H9 (cell line): ENCODE data around the gene LAMC1. TPM values are rescaled to one million over a fixed set of nuclear protein-coding genes. Genes with fewer than 3 reads are reported as not detected.
A peak's percentile ranks its signal among the peaks of the same experiment; 100 is the strongest.

Experiments
- DNase-seq: peaks from one replicate; pipeline ENCODE4 v3.0.0-alpha.2; 2017
- H2AFZ ChIP-seq: one replicate; pipeline ENCODE4 v1.6.1; 2013; ENCODE audit warnings: mild to moderate bottlenecking, low read length, control low read depth, moderate library complexity
- H2AK5ac ChIP-seq: 2 replicates; pipeline ENCODE4 v1.6.1; 2013; ENCODE audit warnings: low read length, control low read depth, mixed read lengths; ENCODE audit not compliant: insufficient read length
- H2BK120ac ChIP-seq: one replicate; pipeline ENCODE4 v1.6.1; 2013; ENCODE audit warnings: low read depth, mild to moderate bottlenecking, low read length, control low read depth, inconsistent platforms; ENCODE audit not compliant: poor library complexity, severe bottlenecking
- H2BK12ac ChIP-seq: 2 replicates; pipeline ENCODE4 v1.6.1; 2013; ENCODE audit warnings: low read length, control low read depth, mixed read lengths, low read depth; ENCODE audit not compliant: insufficient read length
- H2BK15ac ChIP-seq: 2 replicates; pipeline ENCODE4 v1.6.1; 2013; ENCODE audit warnings: low read depth, low read length, control low read depth
- H2BK20ac ChIP-seq: one replicate; pipeline ENCODE4 v1.6.1; 2013; ENCODE audit warnings: low read depth, mild to moderate bottlenecking, low read length, control low read depth, inconsistent platforms; ENCODE audit not compliant: poor library complexity, severe bottlenecking
- H2BK5ac ChIP-seq: 2 replicates; pipeline ENCODE4 v1.6.1; 2013; ENCODE audit warnings: low read length, control low read depth, mixed read lengths; ENCODE audit not compliant: insufficient read length
- H3K14ac ChIP-seq: 2 replicates; pipeline ENCODE4 v1.6.1; 2013; ENCODE audit warnings: low read length, control low read depth; ENCODE audit not compliant: insufficient read depth
- H3K18ac ChIP-seq: 2 replicates; pipeline ENCODE4 v1.6.1; 2013; ENCODE audit warnings: low read depth, mild to moderate bottlenecking, mixed read lengths, low read length, control low read depth; ENCODE audit not compliant: insufficient read length
- H3K23ac ChIP-seq: 2 replicates; pipeline ENCODE4 v1.6.1; 2013; ENCODE audit warnings: low read length, control low read depth, mixed read lengths, low read depth; ENCODE audit not compliant: insufficient read length
- H3K23me2 ChIP-seq: 2 replicates; pipeline ENCODE4 v1.6.1; 2013; ENCODE audit warnings: low read depth, mild to moderate bottlenecking, mixed read lengths, low read length, control low read depth; ENCODE audit not compliant: insufficient read length, poor library complexity, severe bottlenecking
- H3K27ac ChIP-seq: 2 replicates; pipeline ENCODE4 v1.5.1; 2013; ENCODE audit warnings: low read length, control low read depth, mixed read lengths, low read depth; ENCODE audit not compliant: insufficient read length
- H3K27me3 ChIP-seq: 2 replicates; pipeline ENCODE4 v1.6.1; 2013; ENCODE audit warnings: low read length, control low read depth, inconsistent platforms; ENCODE audit not compliant: insufficient read depth
- H3K4ac ChIP-seq: 2 replicates; pipeline ENCODE4 v1.6.1; 2013; ENCODE audit warnings: low read depth, mild to moderate bottlenecking, control low read depth, inconsistent platforms, low read length, moderate library complexity
- H3K4me1 ChIP-seq: 2 replicates; pipeline ENCODE4 v1.6.1; 2013; ENCODE audit warnings: low read length, control low read depth, inconsistent platforms; ENCODE audit not compliant: insufficient read depth
- H3K4me2 ChIP-seq: 2 replicates; pipeline ENCODE4 v1.6.1; 2013; ENCODE audit warnings: low read length, control low read depth, mixed read lengths; ENCODE audit not compliant: insufficient read length, insufficient read depth
- H3K56ac ChIP-seq: 2 replicates; pipeline ENCODE4 v1.6.1; 2013; ENCODE audit warnings: low read depth, mild to moderate bottlenecking, mixed read lengths, low read length, control low read depth; ENCODE audit not compliant: insufficient read length
- H3K79me1 ChIP-seq: 2 replicates; pipeline ENCODE4 v1.6.1; 2013; ENCODE audit warnings: low read depth, mild to moderate bottlenecking, moderate library complexity, low read length, control low read depth, inconsistent platforms; ENCODE audit not compliant: insufficient read depth, poor library complexity, severe bottlenecking
- H3K79me2 ChIP-seq: 2 replicates; pipeline ENCODE4 v1.6.1; 2013; ENCODE audit warnings: low read length, control low read depth, inconsistent platforms; ENCODE audit not compliant: insufficient read depth
- H3K9ac ChIP-seq: 2 replicates; pipeline ENCODE4 v1.6.1; 2013; ENCODE audit warnings: low read length, control low read depth, mixed read lengths; ENCODE audit not compliant: insufficient read length; ENCODE audit errors: extremely low read depth
- H3K9me3 ChIP-seq: one replicate; pipeline ENCODE4 v1.6.1; 2013; ENCODE audit warnings: low read depth, low read length, inconsistent platforms; ENCODE audit not compliant: control insufficient read depth
- H3T11ph ChIP-seq: one replicate; pipeline ENCODE4 v1.6.1; 2013; ENCODE audit warnings: mild to moderate bottlenecking, low read length, control low read depth, inconsistent platforms
- H4K20me1 ChIP-seq: one replicate; pipeline ENCODE4 v1.6.1; 2013; ENCODE audit not compliant: control insufficient read depth, insufficient read length, insufficient read depth
- H4K5ac ChIP-seq: 2 replicates; pipeline ENCODE4 v1.6.1; 2013; ENCODE audit warnings: low read depth, mild to moderate bottlenecking, mixed read lengths, low read length, control low read depth; ENCODE audit not compliant: insufficient read length
- H4K8ac ChIP-seq: replicated peaks from 2 replicates; pipeline ENCODE4 v1.6.1; 2013; ENCODE audit warnings: low read length, control low read depth, mixed read lengths, low read depth; ENCODE audit not compliant: insufficient read length
- H4K91ac ChIP-seq: 2 replicates; pipeline ENCODE4 v1.6.1; 2013; ENCODE audit warnings: low read depth, mild to moderate bottlenecking, moderate library complexity, mixed read lengths, low read length, control low read depth; ENCODE audit not compliant: insufficient read length
- H3K27ac Mint-ChIP-seq, 3 experiments: 2 replicates in 2 of 3; 3 replicates in 1 of 3; pipeline ENCODE4 v1.8.0; 2020 to 2021; ENCODE audit warnings: mixed read lengths in 3 of 3, mild to moderate bottlenecking in 1 of 3, moderate library complexity in 1 of 3
- H3K27me3 Mint-ChIP-seq: 2 replicates; pipeline ENCODE4 v1.8.0; 2021; ENCODE audit warnings: low read depth, mild to moderate bottlenecking, moderate library complexity, mixed read lengths
- H3K36me3 Mint-ChIP-seq, 3 experiments: 2 replicates in 2 of 3; 3 replicates in 1 of 3; pipeline ENCODE4 v1.8.0; 2020 to 2021; ENCODE audit warnings: low read depth in 3 of 3, mixed read lengths in 3 of 3; ENCODE audit not compliant: insufficient read depth in 1 of 3
- H3K4me1 Mint-ChIP-seq, 2 experiments: 2 replicates each; pipeline ENCODE4 v1.8.0; 2020; ENCODE audit warnings: mixed read lengths in 2 of 2
- H3K4me3 Mint-ChIP-seq, 2 experiments: 2 replicates in 1 of 2; 3 replicates in 1 of 2; pipeline ENCODE4 v1.8.0; 2020 to 2021; ENCODE audit warnings: mild to moderate bottlenecking in 2 of 2, mixed read lengths in 2 of 2, moderate library complexity in 1 of 2
- H3K9me3 Mint-ChIP-seq, 2 experiments: 2 replicates in 1 of 2; 3 replicates in 1 of 2; pipeline ENCODE4 v1.8.0; 2020; ENCODE audit warnings: mild to moderate bottlenecking in 2 of 2, mixed read lengths in 2 of 2, moderate library complexity in 1 of 2
- CTCF ChIP-seq: fragments of 200-600 bp; sonication (generic); conservative IDR thresholded peaks from 3 replicates; pipeline ENCODE4 v1.8.0; 2021; ENCODE audit warnings: antibody characterized with exemption, mild to moderate bottlenecking
- WGBS: extraction: QIAGEN DNeasy Blood & Tissue Kit; methylation state at CpG from one replicate; pipeline ENCODE4 v1.1.7; 2013; ENCODE audit warnings: missing lambda C conversion rate, low lambda C conversion rate, mixed read lengths; ENCODE audit not compliant: insufficient read length; ENCODE audit errors: extremely low coverage; 5-methylcytosine and 5-hydroxymethylcytosine counted together
- total RNA-seq: library from RNA; stranded (reverse); gene quantifications from 2 replicates; pipeline ENCODE4 v1.2.1, GENCODE V29; 2021

The LAMC1 gene
- total RNA-seq, 1 experiment from 2014 or later, result 96.2 TPM

DNA sequence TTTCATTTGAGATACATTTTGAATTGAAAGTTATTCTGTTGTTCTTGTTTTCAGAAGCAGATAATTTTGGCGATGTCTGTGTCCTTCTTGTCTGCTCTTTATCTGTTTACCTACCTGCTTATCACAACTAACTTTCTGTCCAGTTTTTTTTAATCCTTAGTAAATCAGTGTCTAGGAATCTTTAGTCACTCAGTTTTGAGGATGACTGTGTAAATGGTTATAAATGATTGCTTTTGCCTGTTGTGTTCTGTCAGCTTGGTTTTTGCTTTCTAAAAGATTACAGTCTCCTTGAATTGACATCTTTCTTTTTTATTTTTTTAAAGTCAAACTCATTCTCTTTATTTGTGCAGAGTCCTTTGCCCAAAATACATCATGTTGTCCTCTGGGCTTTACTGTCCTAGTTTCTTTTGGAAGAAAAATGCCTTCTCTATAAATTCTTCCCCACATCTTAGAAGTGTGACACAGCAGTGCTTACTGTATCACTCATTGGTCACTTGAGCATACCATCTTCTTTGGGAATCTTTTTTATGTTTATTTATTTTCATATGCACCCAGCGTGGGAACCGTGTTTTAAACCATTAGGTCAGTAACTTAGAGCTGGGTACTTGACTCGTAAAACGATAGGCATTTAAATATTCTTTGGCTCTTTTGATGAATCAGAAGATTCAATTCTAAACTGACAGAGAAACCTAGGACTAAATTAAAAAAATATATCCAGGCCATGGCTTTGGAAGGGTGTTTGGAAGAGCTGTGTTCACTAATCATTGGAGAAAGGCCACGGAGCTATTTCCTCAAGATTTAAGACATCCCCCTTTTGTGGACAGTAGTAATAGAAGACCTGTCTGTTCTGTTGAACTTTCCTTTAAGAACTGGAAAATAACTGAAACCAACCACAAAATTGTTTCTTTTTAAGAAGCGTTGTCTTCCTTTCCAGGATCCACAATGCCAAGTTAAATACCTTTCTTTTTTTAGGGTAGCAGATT lies 20.9 kb downstream of the LAMC1 start:
- H4K20me1 ChIP-seq, result no peaks in the 10 kb centered on the region
- no peak overlapping the region for H2AFZ ChIP-seq
- H4K5ac ChIP-seq, result no peak overlapping the region
- no peak overlapping the region for H3K18ac ChIP-seq
- Mint-ChIP-seq H3K4me1 (peaks cover 22 to 34% of the 10 kb centered on the region in 2 experiments), H3K27me3 (no peaks in the 10 kb centered on the region), H3K36me3 (no peaks in the 10 kb centered on the region), H3K9me3 (no peaks in the 10 kb centered on the region), H3K4me3 (no peak overlapping the region), H3K27ac (0 out of 7 replicates have a peak overlapping the region, but pooled peaks of 1 of the 3 experiments have one; percentile 41)
- peaks cover 2% of the 10 kb centered on the region; the same call in 1 of the 2 replicates for H3K4me1 ChIP-seq
- no peak overlapping the region for H2BK5ac ChIP-seq
- no peak overlapping the region for H3K56ac ChIP-seq
- no peak overlapping the region for H4K8ac ChIP-seq
- H3K79me2 ChIP-seq, result peaks cover 6% of the 10 kb centered on the region; the same call in 1 of the 2 replicates
- no peaks in the 10 kb centered on the region for H3K9me3 ChIP-seq
- H2BK20ac ChIP-seq, result no peak overlapping the region
- WGBS, result no CpG with 5 or more reads among the region's 7 CpGs
- H2BK12ac ChIP-seq, result no peak overlapping the region
- no peak overlapping the region for H2AK5ac ChIP-seq
- no peak for DNase-seq
- no peaks in the 10 kb centered on the region for H3K23me2 ChIP-seq
- H3T11ph ChIP-seq, result no peak overlapping the region
- no peak overlapping the region for H2BK15ac ChIP-seq
- no peak overlapping the region for H3K4ac ChIP-seq
- H3K4me2 ChIP-seq, result no peak overlapping the region
- no peaks in the 10 kb centered on the region for H3K27me3 ChIP-seq
- no peak for TF ChIP-seq CTCF
- no peaks in the 10 kb centered on the region for H3K79me1 ChIP-seq
- H3K9ac ChIP-seq, result no peak overlapping the region
- H3K14ac ChIP-seq, result no peak overlapping the region
- H3K23ac ChIP-seq, result no peak overlapping the region
- H3K27ac ChIP-seq, result no peak overlapping the region
- no peak overlapping the region for H4K91ac ChIP-seq
- no peak overlapping the region for H2BK120ac ChIP-seq
